ENCODE data around the gene BRINP2. TPM values are rescaled to one million over a fixed set of nuclear protein-coding genes. Genes with fewer than 3 reads are reported as not detected.

Gene BRINP2
- total RNA-seq, 1 donor from 2014 or later: 0.11 TPM

DNA sequence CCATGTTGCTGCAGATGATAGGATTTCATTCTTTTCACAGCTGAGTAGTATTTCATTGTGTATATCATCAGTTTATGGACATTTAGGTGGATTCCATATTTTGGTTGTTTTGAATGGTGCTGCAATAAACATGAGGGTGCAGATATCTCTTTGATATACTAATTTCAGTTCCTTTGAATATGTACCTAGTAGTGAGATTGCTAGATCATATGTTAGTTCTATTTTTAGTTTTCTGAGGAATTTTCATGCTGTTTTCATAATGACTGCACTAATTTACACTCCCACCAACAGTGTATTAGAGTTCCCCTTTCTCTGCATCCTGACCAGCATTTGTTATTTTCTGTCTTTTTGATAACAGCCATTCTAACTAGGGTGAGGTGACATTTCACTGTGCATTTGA lies 82.1 kb downstream of the BRINP2 start:
- no peak overlapping the region for H3K4me3 ChIP-seq
- H3K27me3 ChIP-seq: no peaks in the 10 kb centered on the region
- no peak for DNase-seq (ENCODE audit: low spot score in 2 of 2)
- H3K36me3 ChIP-seq: no peaks in the 10 kb centered on the region
- H3K4me1 ChIP-seq: no peaks in the 10 kb centered on the region
- no peaks in the 10 kb centered on the region for H3K9me3 ChIP-seq
- TF ChIP-seq, protein P1, sequence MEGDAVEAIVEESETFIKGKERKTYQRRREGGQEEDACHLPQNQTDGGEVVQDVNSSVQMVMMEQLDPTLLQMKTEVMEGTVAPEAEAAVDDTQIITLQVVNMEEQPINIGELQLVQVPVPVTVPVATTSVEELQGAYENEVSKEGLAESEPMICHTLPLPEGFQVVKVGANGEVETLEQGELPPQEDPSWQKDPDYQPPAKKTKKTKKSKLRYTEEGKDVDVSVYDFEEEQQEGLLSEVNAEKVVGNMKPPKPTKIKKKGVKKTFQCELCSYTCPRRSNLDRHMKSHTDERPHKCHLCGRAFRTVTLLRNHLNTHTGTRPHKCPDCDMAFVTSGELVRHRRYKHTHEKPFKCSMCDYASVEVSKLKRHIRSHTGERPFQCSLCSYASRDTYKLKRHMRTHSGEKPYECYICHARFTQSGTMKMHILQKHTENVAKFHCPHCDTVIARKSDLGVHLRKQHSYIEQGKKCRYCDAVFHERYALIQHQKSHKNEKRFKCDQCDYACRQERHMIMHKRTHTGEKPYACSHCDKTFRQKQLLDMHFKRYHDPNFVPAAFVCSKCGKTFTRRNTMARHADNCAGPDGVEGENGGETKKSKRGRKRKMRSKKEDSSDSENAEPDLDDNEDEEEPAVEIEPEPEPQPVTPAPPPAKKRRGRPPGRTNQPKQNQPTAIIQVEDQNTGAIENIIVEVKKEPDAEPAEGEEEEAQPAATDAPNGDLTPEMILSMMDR (IDR thresholded peaks at IDR 0.05): no peak
- no peak overlapping the region for H3K27ac ChIP-seq
- intact Hi-C loops (cut with DNase I): no loop called here

DNA sequence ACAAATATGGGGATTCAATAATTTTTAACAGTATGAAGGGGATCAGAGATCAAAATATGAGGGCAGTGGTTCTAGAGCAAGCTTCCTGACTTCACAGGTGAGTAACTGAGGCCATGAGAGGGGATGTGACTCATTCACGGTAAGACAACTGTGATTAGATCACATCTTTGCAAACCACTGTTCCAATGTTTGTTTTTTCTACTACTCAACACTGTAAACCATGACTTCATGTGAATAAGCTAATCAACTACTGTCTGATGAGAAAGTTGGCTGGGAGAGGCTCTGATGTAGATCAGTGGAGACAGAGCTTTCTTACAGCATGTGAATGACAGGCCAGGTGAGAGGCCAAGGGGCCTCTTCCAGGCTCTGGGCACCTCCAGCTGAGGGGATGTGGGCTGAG lies 84.7 kb downstream of the BRINP2 start:
- DNase-seq (ENCODE audit: low spot score in 2 of 2): no peak
- H3K27me3 ChIP-seq: no peaks in the 10 kb centered on the region
- no peak overlapping the region for H3K27ac ChIP-seq
- H3K4me3 ChIP-seq: no peak overlapping the region
- TF ChIP-seq, protein P1 (IDR thresholded peaks at IDR 0.05): no peak
- no peaks in the 10 kb centered on the region for H3K36me3 ChIP-seq
- H3K9me3 ChIP-seq: no peaks in the 10 kb centered on the region
- intact Hi-C loops (cut with DNase I): no loop called here
- no peaks in the 10 kb centered on the region for H3K4me1 ChIP-seq

GRCh38 chr1:177256153-177257075 lies 85.7 kb downstream of the BRINP2 start:
- H3K27ac ChIP-seq: no peak overlapping the region
- peak in 1 of 2 donors; percentile 64 for DNase-seq (ENCODE audit: low spot score in 2 of 2)
- TF ChIP-seq, protein P1 (IDR thresholded peaks at IDR 0.05): peak in 1 of 3 experiments; percentile 53
- H3K27me3 ChIP-seq: no peaks in the 10 kb centered on the region
- no peaks in the 10 kb centered on the region for H3K9me3 ChIP-seq
- no peaks in the 10 kb centered on the region for H3K4me1 ChIP-seq
- H3K4me3 ChIP-seq: no peak overlapping the region
- intact Hi-C loops (cut with DNase I): no loop called here
- H3K36me3 ChIP-seq: no peaks in the 10 kb centered on the region

GRCh38 chr1:177257128-177257527 lies 86.4 kb downstream of the BRINP2 start:
- Histone ChIP-seq H3K4me3 (no peak overlapping the region), H3K27me3 (no peaks in the 10 kb centered on the region), H3K9me3 (no peaks in the 10 kb centered on the region), H3K36me3 (no peaks in the 10 kb centered on the region), H3K4me1 (no peaks in the 10 kb centered on the region), H3K27ac (no peak overlapping the region)
- TF ChIP-seq, protein P1 (IDR thresholded peaks at IDR 0.05): no peak
- DNase-seq (ENCODE audit: low spot score in 2 of 2): no peak
- intact Hi-C loops (cut with DNase I): no loop called here

GRCh38 chr1:177257576-177257975 lies 86.8 kb downstream of the BRINP2 start:
- Histone ChIP-seq H3K36me3 (no peaks in the 10 kb centered on the region), H3K27me3 (no peaks in the 10 kb centered on the region), H3K4me1 (no peaks in the 10 kb centered on the region), H3K9me3 (no peaks in the 10 kb centered on the region), H3K27ac (no peak overlapping the region), H3K4me3 (no peak overlapping the region)
- intact Hi-C loops (cut with DNase I): no loop called here
- no peak for DNase-seq (ENCODE audit: low spot score in 2 of 2)
- TF ChIP-seq, protein P1 (IDR thresholded peaks at IDR 0.05): no peak
